Measurements from ENCODE around the gene UGT1A8. TPM values are rescaled to one million over a fixed set of nuclear protein-coding genes. Genes with fewer than 3 reads are reported as not detected.

The UGT1A8 gene
- polyA plus RNA-seq, 1 donor from 2014 or later = not detected

GRCh38 chr2:233822101-233822771 lies 204.8 kb downstream of the UGT1A8 start:
- Mint-ChIP-seq H3K4me1 (no peaks in the 10 kb centered on the region), H3K9me3 (peaks cover 0 to 7% (median 2%) of the 10 kb centered on the region in 3 donors), H3K36me3 (no peaks in the 10 kb centered on the region), H3K27me3 (peaks cover 2% of the 10 kb centered on the region), H3K4me3 (no peak overlapping the region), H3K27ac (no peak overlapping the region)

Other genes with a start within 250 kb of the UGT1A8 start
- gene USP40, start 50.9 kb upstream of the UGT1A8 start, polyA plus RNA-seq = 4.1 TPM
- gene UGT1A10, start 18.8 kb downstream of the UGT1A8 start, polyA plus RNA-seq = not detected
- gene UGT1A9, start 54.3 kb downstream of the UGT1A8 start, polyA plus RNA-seq = not detected
- gene UGT1A7, start 64.3 kb downstream of the UGT1A8 start, polyA plus RNA-seq = not detected
- gene UGT1A6, start 75.3 kb downstream of the UGT1A8 start, polyA plus RNA-seq = not detected
- gene UGT1A5, start 95.3 kb downstream of the UGT1A8 start, polyA plus RNA-seq = not detected
- gene UGT1A4, start 101.1 kb downstream of the UGT1A8 start, polyA plus RNA-seq = not detected
- gene UGT1A3, start 111.4 kb downstream of the UGT1A8 start, polyA plus RNA-seq = not detected
- gene UGT1A1, start 142.6 kb downstream of the UGT1A8 start, polyA plus RNA-seq = not detected
- gene MROH2A, start 160.7 kb downstream of the UGT1A8 start, polyA plus RNA-seq = not detected
- not detected for gene HJURP, start 236.9 kb downstream of the UGT1A8 start, polyA plus RNA-seq

Measured in IgD-negative memory B cell (primary cell).